NCI-H2107 treated with DMSO at 0.1 percent for 48 hours (cell line): ENCODE data around the gene SMLR1.
A peak's percentile ranks its signal among the peaks of the same experiment; 100 is the strongest.

Experiments
- DNase-seq: peaks from one replicate; lab custom pipeline; 2025; ENCODE audit not compliant: unreplicated experiment; lab: John Stamatoyannopoulos, UW

SMLR1 gene

GRCh38 chr6:130824978-130825694 is 2.1 kb upstream of the SMLR1 start:
- DNase-seq = no peak

- DNase-seq = no peak
Observed at GRCh38 chr6:130825772-130826441, 1.3 kb upstream of the SMLR1 start.

- DNase-seq = no peak
Observed at GRCh38 chr6:130826442-130827246, 562 bp upstream of the SMLR1 start.

- DNase-seq = no peak
Observed at GRCh38 chr6:130829333-130829910, 2.2 kb downstream of the SMLR1 start.

- no peak for DNase-seq
Observed at GRCh38 chr6:130831607-130832006, 4.4 kb downstream of the SMLR1 start.

GRCh38 chr6:130833569-130833968 is 6.4 kb downstream of the SMLR1 start:
- no peak for DNase-seq

GRCh38 chr6:130834482-130835251 is 7.5 kb downstream of the SMLR1 start:
- DNase-seq = no peak

- DNase-seq = no peak
Observed at GRCh38 chr6:130836055-130836640, 8.9 kb downstream of the SMLR1 start.

GRCh38 chr6:130837067-130837466 is 9.9 kb downstream of the SMLR1 start:
- no peak for DNase-seq

- no peak for DNase-seq
Observed at GRCh38 chr6:130838250-130838860, 11.1 kb downstream of the SMLR1 start.

GRCh38 chr6:130838951-130839350 is 11.7 kb downstream of the SMLR1 start:
- DNase-seq = no peak

- no peak for DNase-seq
Observed at GRCh38 chr6:130839379-130839778, 12.2 kb downstream of the SMLR1 start.

GRCh38 chr6:130840050-130840449 is 12.8 kb downstream of the SMLR1 start:
- DNase-seq = no peak

GRCh38 chr6:130841128-130841728 is 14.0 kb downstream of the SMLR1 start:
- no peak for DNase-seq

- peak; percentile 2 for DNase-seq
Observed at GRCh38 chr6:130843575-130844320, 16.5 kb downstream of the SMLR1 start.

GRCh38 chr6:130846501-130846900 is 19.3 kb downstream of the SMLR1 start:
- DNase-seq = no peak

GRCh38 chr6:130847001-130847910 is 20.1 kb downstream of the SMLR1 start:
- no peak for DNase-seq

- DNase-seq = no peak
Observed at GRCh38 chr6:130848945-130849344, 21.7 kb downstream of the SMLR1 start.
